Measurements from ENCODE around the gene OR52R1. TPM values are rescaled to one million over a fixed set of nuclear protein-coding genes. Genes with fewer than 3 reads are reported as not detected.

The OR52R1 gene
- total RNA-seq, 1 donor from 2014 or later: not detected

Small RNA genes lying within 50 kb of the gene (small RNA-seq; reads per million reads assigned to genes)
- gene RF00091: not detected

Other genes with a start within 250 kb of the OR52R1 start
- not detected for gene OR52I2, start 222.6 kb downstream of the OR52R1 start, total RNA-seq
- not detected for gene OR52I1, start 210.3 kb downstream of the OR52R1 start, total RNA-seq
- gene TRIM68, start 196.1 kb downstream of the OR52R1 start, total RNA-seq: 10.8 TPM
- not detected for gene OR51D1, start 166.9 kb downstream of the OR52R1 start, total RNA-seq
- gene OR51E1, start 160.4 kb downstream of the OR52R1 start, total RNA-seq: 0.16 TPM
- not detected for gene OR51E2, start 106.5 kb downstream of the OR52R1 start, total RNA-seq
- gene MMP26, start 99.6 kb downstream of the OR52R1 start, total RNA-seq: not detected
- gene OR51F1, start 34.4 kb downstream of the OR52R1 start, total RNA-seq: not detected
- not detected for gene OR51F2, start 16.9 kb upstream of the OR52R1 start, total RNA-seq
- not detected for gene OR51S1, start 44.8 kb upstream of the OR52R1 start, total RNA-seq
- not detected for gene OR51T1, start 77.5 kb upstream of the OR52R1 start, total RNA-seq
- gene OR51A7, start 99.4 kb upstream of the OR52R1 start, total RNA-seq: not detected
- not detected for gene OR51G2, start 115.0 kb upstream of the OR52R1 start, total RNA-seq
- gene OR51G1, start 120.0 kb upstream of the OR52R1 start, total RNA-seq: not detected
- not detected for gene OR51A4, start 143.2 kb upstream of the OR52R1 start, total RNA-seq
- not detected for gene OR51A2, start 151.3 kb upstream of the OR52R1 start, total RNA-seq
- gene OR51L1, start 190.5 kb upstream of the OR52R1 start, total RNA-seq: not detected
- gene OR52J3, start 242.1 kb upstream of the OR52R1 start, total RNA-seq: not detected